Activated CD8-positive, alpha-beta memory T cell treated with anti-CD3 and anti-CD28 coated beads for 24 hours (primary cell): ENCODE data around the gene TCEAL5.
"Not testable (repeated sequence)": the region's sequence is repeated elsewhere in the genome, so short reads cannot be mapped to it uniquely, and the experiment has no call there.

Experiments used
- DNase-seq: peaks from one replicate; pipeline ENCODE4 v3.0.0-alpha.2; 2020

Gene TCEAL5, protein sequence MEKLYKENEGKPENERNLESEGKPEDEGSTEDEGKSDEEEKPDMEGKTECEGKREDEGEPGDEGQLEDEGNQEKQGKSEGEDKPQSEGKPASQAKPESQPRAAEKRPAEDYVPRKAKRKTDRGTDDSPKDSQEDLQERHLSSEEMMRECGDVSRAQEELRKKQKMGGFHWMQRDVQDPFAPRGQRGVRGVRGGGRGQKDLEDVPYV

DNA sequence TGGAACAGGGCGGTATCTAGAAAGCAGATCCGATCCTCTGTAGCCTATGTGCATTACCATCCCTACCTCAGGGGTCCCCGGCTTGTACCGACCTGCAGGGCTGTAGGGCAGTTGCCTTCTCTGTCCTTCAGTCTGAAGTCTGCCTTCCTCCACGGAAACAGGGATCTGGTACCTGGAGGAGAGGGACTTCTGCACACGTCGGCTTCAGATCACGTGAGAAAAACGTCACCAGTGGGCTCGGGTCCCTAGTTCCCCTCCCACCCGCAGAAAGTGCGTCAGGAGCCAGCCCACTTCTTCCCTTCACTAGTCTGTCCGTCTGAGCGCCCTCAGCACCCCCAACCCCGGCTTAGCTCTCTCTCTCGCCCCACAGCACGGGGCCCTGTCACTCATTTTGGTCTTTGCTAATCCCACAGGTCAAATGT is at the start of gene TCEAL5:
TCEAL5 (minus strand) TSS at position 170 of the 422 bp plus-strand sequence. CDS start 2,187 bp downstream, outside the sequence.
- no peak for DNase-seq

DNA sequence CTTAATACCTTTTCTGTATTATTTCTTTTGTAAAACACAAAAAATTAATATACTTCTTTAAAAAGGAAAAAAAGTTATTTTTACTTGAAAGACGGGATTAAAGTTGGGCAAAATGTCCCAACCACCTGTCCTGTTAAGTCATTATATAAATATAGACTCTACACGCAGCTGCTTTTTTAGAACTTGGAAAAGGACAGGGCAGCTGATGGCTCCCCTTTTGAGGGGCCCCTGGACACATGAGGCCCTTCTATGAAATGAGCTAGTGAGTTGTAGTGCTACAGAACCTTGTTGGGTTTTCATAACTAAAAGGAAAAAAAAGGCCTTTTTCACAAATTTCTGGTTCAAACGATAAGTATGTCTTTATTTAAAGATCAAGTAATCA is 34.8 kb upstream of the TCEAL5 start:
- DNase-seq: no peak

GRCh38 chrX:103310555-103311398 is 34.2 kb upstream of the TCEAL5 start, which contains the start of gene BEX2:
TSS of gene BEX2 (minus strand) at chrX:103310990. CDS start at chrX:103309976, 1,014 bp downstream.
- DNase-seq: peak; percentile 88

- no peak for DNase-seq
These were observed 33.5 kb upstream of the TCEAL5 start for GRCh38 chrX:103309860-103310554.

- DNase-seq: not testable (repeated sequence)
These were observed 29.1 kb upstream of the TCEAL5 start for GRCh38 chrX:103305666-103306065.

DNA sequence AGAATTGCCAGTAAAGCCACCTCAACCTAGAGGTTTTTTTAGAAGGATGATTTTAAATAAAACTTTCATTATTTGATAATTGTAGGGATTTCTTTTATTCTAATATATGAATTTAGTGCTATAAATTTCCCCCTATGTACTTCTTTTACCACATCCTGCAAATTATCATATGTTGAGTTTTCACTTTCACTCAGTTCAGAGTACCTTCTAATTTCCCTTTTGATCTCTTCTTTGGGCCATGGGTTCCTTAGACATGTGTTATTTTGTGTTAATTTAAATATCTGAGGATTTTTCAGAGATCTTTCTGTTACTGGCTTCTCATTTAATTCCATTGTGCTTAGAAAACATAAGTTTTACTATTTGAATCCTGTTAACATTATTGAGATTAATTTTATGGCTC is 28.2 kb upstream of the TCEAL5 start:
- DNase-seq: no peak

DNA sequence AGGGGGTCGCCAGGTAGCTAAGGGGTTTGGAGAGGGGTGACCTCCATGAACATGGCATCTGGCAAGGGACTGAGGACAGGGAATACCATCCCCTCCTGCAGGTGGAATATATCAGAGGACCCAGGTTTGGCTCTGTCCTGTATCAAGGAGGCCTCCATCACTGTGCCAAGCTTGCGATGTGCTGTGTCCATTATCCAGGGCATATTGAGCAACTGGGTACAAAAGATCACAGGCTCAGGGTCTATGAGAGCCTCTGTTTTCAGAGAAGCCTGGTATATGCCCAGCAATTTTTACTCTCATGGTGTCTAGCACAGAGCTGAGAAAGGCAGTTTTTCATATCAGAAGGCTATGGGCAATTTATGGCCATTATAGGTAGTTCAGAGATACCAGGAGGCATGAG is 16.6 kb upstream of the TCEAL5 start:
- DNase-seq: no peak

- no peak for DNase-seq
These were observed 3.1 kb upstream of the TCEAL5 start for GRCh38 chrX:103279624-103280023.

DNA sequence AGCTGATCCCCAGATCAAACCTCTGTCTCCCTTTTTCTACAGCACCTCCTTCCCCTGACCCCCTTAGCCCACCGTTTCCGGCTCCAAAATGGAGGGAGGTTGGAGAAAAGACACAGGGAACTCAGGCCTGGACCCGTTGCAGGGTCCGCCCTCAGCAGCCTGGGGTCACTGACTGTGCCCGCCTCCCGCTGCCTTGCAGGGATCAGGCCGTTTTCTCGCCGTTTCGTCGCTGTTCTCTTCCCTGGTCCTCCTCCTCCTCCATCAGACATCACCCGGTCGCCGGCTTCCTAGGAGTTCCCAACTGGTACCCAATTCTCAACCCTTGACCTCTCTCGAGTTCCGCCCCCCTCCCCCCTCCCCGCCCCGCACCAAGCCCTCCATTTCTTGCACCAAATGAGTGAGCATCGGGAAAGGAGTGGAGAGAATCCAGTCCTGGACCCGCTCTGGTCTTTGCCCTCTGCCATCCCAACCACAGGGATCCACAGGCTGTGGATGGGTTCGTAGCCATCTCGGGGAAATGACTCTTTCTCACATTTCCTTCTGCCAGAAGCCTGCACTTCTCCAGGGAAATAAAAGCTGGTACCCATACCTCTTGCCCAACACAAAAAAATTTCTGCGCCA is 493 bp downstream of the TCEAL5 start:
- no peak for DNase-seq

DNA sequence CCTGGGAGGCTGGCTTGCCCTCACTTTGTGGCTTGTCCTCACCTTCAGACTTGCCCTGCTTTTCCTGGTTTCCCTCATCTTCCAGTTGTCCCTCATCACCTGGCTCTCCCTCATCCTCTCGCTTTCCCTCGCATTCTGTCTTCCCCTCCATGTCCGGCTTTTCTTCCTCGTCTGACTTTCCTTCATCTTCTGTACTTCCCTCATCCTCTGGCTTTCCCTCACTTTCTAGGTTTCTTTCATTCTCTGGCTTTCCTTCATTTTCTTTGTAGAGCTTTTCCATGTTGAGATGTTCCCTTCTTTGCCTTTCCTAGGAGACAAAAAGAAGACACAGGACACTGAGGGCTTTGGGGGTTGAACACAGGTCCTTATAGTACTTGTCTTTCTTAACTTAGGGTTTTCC is 2.3 kb downstream of the TCEAL5 start:
- no peak for DNase-seq

GRCh38 chrX:103258275-103258674 is 18.3 kb downstream of the TCEAL5 start:
- no peak for DNase-seq

DNA sequence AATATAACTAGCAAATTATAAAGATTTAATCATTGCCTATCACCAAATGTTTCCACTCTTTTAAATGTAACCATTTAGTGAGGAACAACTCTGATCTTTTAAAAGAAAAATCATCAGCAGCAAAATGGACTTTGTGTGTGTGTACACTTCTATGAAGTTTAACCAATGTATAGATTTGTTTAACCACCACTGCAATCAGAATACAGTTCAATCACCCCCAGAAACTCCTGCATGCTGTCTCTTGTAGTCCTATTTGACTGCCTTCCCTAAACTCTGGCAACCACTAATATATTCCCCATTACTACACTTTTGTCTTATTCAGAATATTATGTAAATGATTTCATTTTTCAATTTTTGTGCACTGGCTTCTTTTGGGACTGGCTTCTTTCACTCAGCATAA is 19.9 kb downstream of the TCEAL5 start:
- DNase-seq: no peak

DNA sequence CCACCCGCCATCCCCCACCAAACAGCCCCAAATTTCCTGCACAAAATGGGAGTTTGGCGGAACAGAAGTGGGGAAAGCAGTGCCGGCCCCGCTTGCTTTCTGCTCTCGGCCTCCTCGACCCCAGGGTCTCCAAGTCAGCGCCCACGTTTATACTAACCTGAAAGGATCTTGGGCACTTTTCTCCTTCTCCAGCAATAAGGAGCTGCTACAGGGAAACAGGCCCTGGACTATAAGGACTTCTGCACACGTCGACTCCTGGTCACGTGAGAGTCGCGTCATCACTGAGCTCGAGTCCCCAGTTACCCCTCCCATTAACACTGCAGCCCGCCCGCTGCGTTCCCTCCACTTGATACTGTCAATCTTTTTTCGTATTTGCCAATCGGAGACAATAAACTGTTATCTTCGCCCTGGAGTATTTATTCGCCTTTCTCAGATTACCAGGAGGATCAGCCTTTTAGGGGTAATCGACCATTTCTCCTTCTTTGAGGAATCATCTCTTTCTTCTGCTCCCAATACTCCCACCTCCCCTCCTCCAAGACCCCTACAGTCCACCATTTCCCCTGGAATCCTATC is 21.5 kb downstream of the TCEAL5 start, which contains the start of gene TCEAL8:
TCEAL8 (minus strand) TSS at position 235 of the 573 bp plus-strand sequence. CDS start 1,176 bp downstream, outside the sequence.
- DNase-seq: peak; percentile 73

DNA sequence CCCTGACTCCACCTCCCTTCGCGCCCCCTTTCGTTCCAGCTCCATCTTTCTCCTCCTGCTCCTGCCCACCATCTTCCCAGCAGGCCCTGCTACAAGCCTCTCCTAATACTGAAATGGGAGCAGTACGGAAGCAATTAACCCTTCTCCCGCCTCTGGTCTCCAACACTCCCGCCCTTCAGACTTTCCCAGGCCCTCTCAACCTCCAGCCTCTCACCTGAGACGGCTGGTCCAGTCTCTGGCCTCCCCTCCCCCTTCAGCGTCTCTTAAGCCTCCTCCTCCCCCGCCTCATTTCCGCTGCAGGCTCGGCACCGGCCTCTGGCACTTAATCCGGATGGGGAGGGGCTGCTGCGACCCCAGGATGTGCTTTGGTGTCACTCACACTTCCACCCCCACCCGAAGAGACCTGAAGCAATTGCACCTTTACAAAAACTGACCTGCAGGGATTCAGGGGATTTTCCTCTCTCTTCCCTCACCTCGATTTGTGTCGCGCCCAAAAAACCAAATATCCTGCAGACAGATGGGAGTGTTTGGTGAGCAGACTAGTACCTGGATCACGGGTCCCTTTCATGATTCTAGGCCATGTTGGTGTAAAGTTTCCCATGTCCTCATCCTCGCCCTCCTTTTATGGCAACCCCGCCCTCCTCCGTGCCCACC is 22.3 kb downstream of the TCEAL5 start:
- peak; percentile 67 for DNase-seq

DNA sequence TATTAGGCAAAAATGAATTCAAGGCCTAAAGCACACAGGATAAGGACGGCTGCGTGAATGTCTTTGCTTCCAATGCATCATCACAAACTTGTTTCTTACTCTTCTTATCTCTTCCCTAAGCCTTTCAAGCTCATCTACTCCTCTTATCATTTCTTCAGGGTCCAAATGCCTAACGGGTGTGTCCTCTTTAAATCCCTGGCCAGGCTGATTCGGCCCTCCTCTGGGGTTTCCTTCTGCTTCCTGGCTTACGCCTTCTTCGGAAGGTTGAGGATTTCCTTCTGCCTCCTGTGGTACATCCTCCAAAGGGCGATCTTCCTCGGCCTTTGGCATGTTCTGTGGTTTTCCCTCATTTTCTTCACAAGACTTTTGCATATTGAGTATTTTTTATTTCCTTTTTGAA is 22.9 kb downstream of the TCEAL5 start:
- no peak for DNase-seq

DNA sequence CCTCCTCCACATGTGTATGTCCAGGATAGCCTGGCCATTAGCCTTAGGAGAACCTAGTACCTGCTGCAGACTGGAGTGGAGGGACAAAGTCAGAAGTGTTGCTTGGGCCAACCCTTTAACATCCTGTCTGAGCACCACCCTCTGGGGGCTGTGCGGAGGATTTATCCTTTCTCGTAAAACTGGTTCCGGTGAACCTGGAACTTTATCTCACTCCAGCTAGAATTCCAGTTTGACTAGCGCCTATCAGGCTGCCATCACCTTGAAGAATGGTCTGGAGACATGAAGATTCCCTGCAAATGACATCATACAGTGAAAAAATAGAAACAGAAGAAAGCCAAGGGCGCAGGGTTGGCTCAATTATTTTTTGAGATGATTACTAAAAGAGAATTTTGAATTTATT is 25.6 kb downstream of the TCEAL5 start:
- DNase-seq: no peak

- DNase-seq: no peak
These were observed 26.7 kb downstream of the TCEAL5 start for GRCh38 chrX:103249805-103250204.

GRCh38 chrX:103248553-103248952 is 28.0 kb downstream of the TCEAL5 start:
- DNase-seq: no peak

DNA sequence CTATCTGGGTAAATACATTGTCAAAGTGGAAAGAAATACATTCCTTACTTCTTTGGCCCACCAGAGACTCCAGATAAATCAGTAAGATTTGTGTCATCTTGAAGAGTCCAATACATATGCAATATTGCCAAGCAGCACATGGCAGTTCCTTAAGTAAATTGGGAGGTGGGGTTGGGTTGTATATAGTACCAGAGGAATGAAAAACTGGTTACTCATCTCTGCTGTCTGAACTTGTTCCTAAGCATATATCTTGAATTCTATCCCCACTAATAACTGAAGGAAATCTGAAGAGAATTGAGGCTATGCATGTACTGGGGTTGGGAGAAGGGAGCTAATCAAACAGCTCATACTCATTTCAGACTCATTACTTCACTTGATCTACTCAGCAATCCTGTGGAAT is 36.4 kb downstream of the TCEAL5 start:
- DNase-seq: no peak

- DNase-seq: no peak
These were observed 40.3 kb downstream of the TCEAL5 start for GRCh38 chrX:103236296-103236695.

DNA sequence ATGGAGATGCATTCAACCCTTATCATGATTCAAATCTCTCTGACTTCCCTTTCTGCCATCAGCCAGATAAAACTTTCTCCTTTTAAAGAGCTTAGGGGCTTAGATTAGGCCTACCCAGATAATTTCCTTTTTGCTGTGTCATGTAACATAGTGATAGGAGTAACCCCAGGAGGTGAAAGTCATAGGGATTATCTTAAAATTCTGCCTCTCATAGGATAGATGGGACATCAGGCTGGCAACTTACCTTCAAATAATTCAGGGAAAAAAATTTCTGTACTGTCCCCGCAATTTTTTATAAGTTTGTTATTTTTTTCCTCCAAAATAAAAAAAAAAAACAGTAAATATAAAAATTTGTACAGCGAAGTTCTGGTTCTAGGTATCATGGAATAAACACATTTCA is 40.9 kb downstream of the TCEAL5 start:
- not testable (repeated sequence) for DNase-seq

DNA sequence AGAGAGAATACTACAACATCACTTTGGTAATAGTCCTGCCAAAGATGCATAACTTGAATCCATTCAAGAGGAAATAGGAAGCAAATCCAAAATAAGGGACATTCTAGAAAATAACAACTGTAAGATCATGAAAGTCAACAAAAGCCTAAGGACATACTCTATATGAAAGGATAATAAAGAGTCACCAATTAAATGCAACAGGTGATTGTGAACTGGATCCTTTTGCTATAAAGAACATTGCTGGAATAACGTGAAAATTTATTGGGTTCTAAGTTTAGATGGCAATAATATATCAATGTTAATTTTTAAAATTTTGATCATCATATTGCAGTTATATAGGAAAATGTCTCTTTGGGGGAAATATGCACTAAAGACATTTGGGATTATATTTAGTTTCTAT is 41.7 kb downstream of the TCEAL5 start:
- no peak for DNase-seq
